Ascending aorta (tissue), 2 donors: ENCODE results near the gene AGMAT. TPM values are rescaled to one million over a fixed set of nuclear protein-coding genes. Genes with fewer than 3 reads are reported as not detected.

Source experiments
- DNase-seq, 2 donors: peaks; one replicate each; pipeline ENCODE4 v3.0.0-alpha.2; 2019; ENCODE audit warnings: low spot score in 2 of 2
- H3K27ac ChIP-seq, 2 donors: fragments of 200-600 bp; sonication (generic); one replicate each; pipeline ENCODE4 v1.5.1; 2016 to 2017; ENCODE audit warnings: mild to moderate bottlenecking in 1 of 2
- H3K27me3 ChIP-seq: fragments of 200-600 bp; sonication (generic); one replicate; pipeline ENCODE4 v1.5.1; 2017
- H3K36me3 ChIP-seq, 2 donors: fragments of 200-600 bp; sonication (generic); one replicate each; pipeline ENCODE4 v1.5.1; 2016
- H3K4me1 ChIP-seq, 2 donors: fragments of 200-600 bp; sonication (generic); one replicate each; pipeline ENCODE4 v1.5.1; 2016 to 2017; ENCODE audit warnings: mild to moderate bottlenecking in 1 of 2
- H3K4me3 ChIP-seq, 2 donors: fragments of 200-600 bp; sonication (generic); one replicate each; pipeline ENCODE4 v1.5.1; 2016 to 2017; ENCODE audit warnings: mild to moderate bottlenecking in 1 of 2
- H3K9me3 ChIP-seq, 2 donors: fragments of 200-600 bp; sonication (generic); one replicate each; pipeline ENCODE4 v1.5.1; 2016
- CTCF ChIP-seq, 3 experiments: fragments of 200-600 bp in 2 of 3; fragments of 450-650 bp in 1 of 3; sonication (generic) in 2 of 3; IDR thresholded peaks; one replicate each; pipeline ENCODE4 v1.5.1; 2016 to 2019; ENCODE audit warnings: antibody characterized with exemption in 3 of 3, mild to moderate bottlenecking in 1 of 3, moderate library complexity in 1 of 3
- intact Hi-C: fragments of 100-400 bp; cut with DNase I; formaldehyde crosslinking; loops from one replicate; pipeline ENCODE4 v1.15.1; 2023
- total RNA-seq: library from RNA; depleted of rRNA; stranded (reverse); fragments of >200 nt; gene quantifications from one replicate; pipeline ENCODE4 v1.1.0, GENCODE V29; 2016

Gene AGMAT
- total RNA-seq, 1 donor from 2014 or later, result 1.1 TPM

- Histone ChIP-seq H3K4me1 (peaks cover 0 to 18% of the 10 kb centered on the region in 2 donors), H3K9me3 (no peaks in the 10 kb centered on the region), H3K4me3 (no peak overlapping the region), H3K27me3 (no peaks in the 10 kb centered on the region), H3K36me3 (no peaks in the 10 kb centered on the region), H3K27ac (no peak overlapping the region)
- DNase-seq, result peak in 1 of 2 donors; percentile 18
- intact Hi-C loops, result no loop called here
- no peak for TF ChIP-seq CTCF (IDR thresholded peaks at IDR 0.05)
Measured at GRCh38 chr1:15620902-15621682, 36.2 kb upstream of the AGMAT start.

GRCh38 chr1:15620155-15620545, 35.3 kb upstream of the AGMAT start:
- Histone ChIP-seq H3K4me1 (peaks cover 0 to 18% of the 10 kb centered on the region in 2 donors), H3K27ac (peak overlapping the region in 1 of 2 donors; percentile 96), H3K27me3 (no peaks in the 10 kb centered on the region), H3K4me3 (no peak overlapping the region), H3K9me3 (no peaks in the 10 kb centered on the region), H3K36me3 (no peaks in the 10 kb centered on the region)
- intact Hi-C loops, result no loop called here
- TF ChIP-seq CTCF (IDR thresholded peaks at IDR 0.05), result no peak
- DNase-seq, result no peak

GRCh38 chr1:15618655-15619525, 34.0 kb upstream of the AGMAT start:
- DNase-seq, result peak in 1 of 2 donors; percentile 46
- peaks cover 0 to 18% of the 10 kb centered on the region in 2 donors for H3K4me1 ChIP-seq
- no peaks in the 10 kb centered on the region for H3K9me3 ChIP-seq
- H3K27ac ChIP-seq, result peak overlapping the region; percentile 94 to 96
- H3K36me3 ChIP-seq, result no peaks in the 10 kb centered on the region
- peak overlapping the region; percentile 86 to 95 for H3K4me3 ChIP-seq
- H3K27me3 ChIP-seq, result no peaks in the 10 kb centered on the region
- intact Hi-C loops, result loop anchor here (1.0 to 5.0 kb wide), 4 partner anchors 16 to 128 kb away; partner anchors contain the start of genes DNAJC16 and PLEKHM2
- no peak for TF ChIP-seq CTCF (IDR thresholded peaks at IDR 0.05)

GRCh38 chr1:15618077-15618654, 33.3 kb upstream of the AGMAT start:
- no peak for DNase-seq
- TF ChIP-seq CTCF (IDR thresholded peaks at IDR 0.05), result no peak
- peak overlapping the region; percentile 94 to 96 for H3K27ac ChIP-seq
- H3K4me1 ChIP-seq, result peaks cover 0 to 18% of the 10 kb centered on the region in 2 donors
- peak overlapping the region; percentile 86 to 95 for H3K4me3 ChIP-seq
- no peaks in the 10 kb centered on the region for H3K9me3 ChIP-seq
- no peaks in the 10 kb centered on the region for H3K27me3 ChIP-seq
- H3K36me3 ChIP-seq, result no peaks in the 10 kb centered on the region
- intact Hi-C loops, result loop anchor here (1.0 to 5.0 kb wide), 4 partner anchors 15 to 129 kb away; partner anchors contain the start of genes DNAJC16 and PLEKHM2
